ENCODE measurements around the gene AREL1. TPM values are rescaled to one million over a fixed set of nuclear protein-coding genes. Genes with fewer than 3 reads are reported as not detected.

Gene AREL1
- polyA plus RNA-seq, 1 donor from 2014 or later = 30.4 TPM

GRCh38 chr14:74641601-74642391, 71.1 kb downstream of the AREL1 start:
- no peak for TF ChIP-seq POLR2AphosphoS5 (IDR thresholded peaks at IDR 0.05)
- no peak for TF ChIP-seq CTCF (IDR thresholded peaks at IDR 0.05; ENCODE audit: poor library complexity, severe bottlenecking)
- no peak for TF ChIP-seq EP300 (conservative IDR thresholded peaks at IDR 0.05; ENCODE audit: poor library complexity, severe bottlenecking)
- TF ChIP-seq SMC3 (conservative IDR thresholded peaks at IDR 0.05; ENCODE audit: poor library complexity) = no peak
- no peak for TF ChIP-seq EZH2 (IDR thresholded peaks at IDR 0.05; ENCODE audit: borderline replicate concordance, insufficient read depth, low read length, poor library complexity, severe bottlenecking)
- no peak for TF ChIP-seq MXI1 (conservative IDR thresholded peaks at IDR 0.05; ENCODE audit: poor library complexity, severe bottlenecking)
- no peak for TF ChIP-seq TAF1 (IDR thresholded peaks at IDR 0.05; ENCODE audit: low read depth)
- no peak for TF ChIP-seq REST (IDR thresholded peaks at IDR 0.05; ENCODE audit: borderline replicate concordance)
- TF ChIP-seq RAD21 (conservative IDR thresholded peaks at IDR 0.05) = no peak
- Histone ChIP-seq H3K9ac (ENCODE audit: low read length) (no peak overlapping the region), H3K27me3 (ENCODE audit: insufficient read depth, low read depth, low read length) (no peaks in the 10 kb centered on the region), H3F3A (ENCODE audit: insufficient read depth, low read length, poor library complexity, severe bottlenecking) (no peaks in the 10 kb centered on the region), H3K9me2 (ENCODE audit: insufficient read depth, low read length) (no peaks in the 10 kb centered on the region), H3K4me2 (ENCODE audit: low read length) (no peak overlapping the region), H3K9me3 (ENCODE audit: low read length) (no peaks in the 10 kb centered on the region), H3K27ac (ENCODE audit: low read length) (no peak overlapping the region), H4K20me1 (ENCODE audit: insufficient read depth) (no peaks in the 10 kb centered on the region), H2AFZ (ENCODE audit: low read depth, low read length) (no peak overlapping the region), H3K79me2 (replicated peaks; ENCODE audit: insufficient read depth, low read length) (no peaks in the 10 kb centered on the region), H3K4me3 (ENCODE audit: low read length) (no peak overlapping the region), H3K36me3 (ENCODE audit: insufficient read depth, low read length) (no peaks in the 10 kb centered on the region)

- no peak overlapping the region for H3K27ac ChIP-seq (ENCODE audit: low read length)
- no peaks in the 10 kb centered on the region for H3K36me3 ChIP-seq (ENCODE audit: insufficient read depth, low read length)
- H2AFZ ChIP-seq (ENCODE audit: low read depth, low read length) = no peak overlapping the region
These were observed 73.9 kb downstream of the AREL1 start for GRCh38 chr14:74638966-74639365.

More at GRCh38 chr14:74638966-74639365, 73.9 kb downstream of the AREL1 start:
- H3K27me3 ChIP-seq (ENCODE audit: insufficient read depth, low read depth, low read length) = no peaks in the 10 kb centered on the region
- H3K79me2 ChIP-seq (replicated peaks; ENCODE audit: insufficient read depth, low read length) = no peaks in the 10 kb centered on the region
- TF ChIP-seq POLR2AphosphoS5 (IDR thresholded peaks at IDR 0.05) (no peak), TAF1 (IDR thresholded peaks at IDR 0.05; ENCODE audit: low read depth) (no peak), EZH2 (IDR thresholded peaks at IDR 0.05; ENCODE audit: borderline replicate concordance, insufficient read depth, low read length, poor library complexity, severe bottlenecking) (no peak), RAD21 (conservative IDR thresholded peaks at IDR 0.05) (no peak), EP300 (conservative IDR thresholded peaks at IDR 0.05; ENCODE audit: poor library complexity, severe bottlenecking) (no peak), REST (IDR thresholded peaks at IDR 0.05; ENCODE audit: borderline replicate concordance) (no peak), CTCF (IDR thresholded peaks at IDR 0.05; ENCODE audit: poor library complexity, severe bottlenecking) (no peak), MXI1 (conservative IDR thresholded peaks at IDR 0.05; ENCODE audit: poor library complexity, severe bottlenecking) (no peak), SMC3 (conservative IDR thresholded peaks at IDR 0.05; ENCODE audit: poor library complexity) (no peak)
- no peak overlapping the region for H3K9ac ChIP-seq (ENCODE audit: low read length)
- H3K4me2 ChIP-seq (ENCODE audit: low read length) = no peak overlapping the region
- H3K9me2 ChIP-seq (ENCODE audit: insufficient read depth, low read length) = no peaks in the 10 kb centered on the region
- no peaks in the 10 kb centered on the region for H4K20me1 ChIP-seq (ENCODE audit: insufficient read depth)
- no peak overlapping the region for H3K4me3 ChIP-seq (ENCODE audit: low read length)
- no peaks in the 10 kb centered on the region for H3F3A ChIP-seq (ENCODE audit: insufficient read depth, low read length, poor library complexity, severe bottlenecking)
- H3K9me3 ChIP-seq (ENCODE audit: low read length) = no peaks in the 10 kb centered on the region

All from neural cell (in vitro differentiated cells).